GM19193 (cell line): ENCODE data around the gene COL13A1.

Experiments used
- POLR2A ChIP-seq: IDR thresholded peaks from 4 replicates; pipeline ENCODE4 v1.6.1; 2011; ENCODE audit not compliant: insufficient read depth, insufficient read length; ENCODE audit errors: extremely low read depth

Gene COL13A1

GRCh38 chr10:69902835-69903535 is 101.3 kb downstream of the COL13A1 start:
- no peak for TF ChIP-seq POLR2A

- no peak for TF ChIP-seq POLR2A
These were observed 102.8 kb downstream of the COL13A1 start for GRCh38 chr10:69904533-69904932.

- TF ChIP-seq POLR2A = no peak
These were observed 104.7 kb downstream of the COL13A1 start for GRCh38 chr10:69906425-69906824.

- no peak for TF ChIP-seq POLR2A
These were observed 105.8 kb downstream of the COL13A1 start for GRCh38 chr10:69907517-69907916.

- TF ChIP-seq POLR2A = no peak
These were observed 106.4 kb downstream of the COL13A1 start for GRCh38 chr10:69908124-69908523.

- TF ChIP-seq POLR2A = no peak
These were observed 108.9 kb downstream of the COL13A1 start for GRCh38 chr10:69910561-69910960.

GRCh38 chr10:69911613-69912528 is 110.2 kb downstream of the COL13A1 start:
- TF ChIP-seq POLR2A = no peak

GRCh38 chr10:69912589-69912988 is 110.9 kb downstream of the COL13A1 start:
- TF ChIP-seq POLR2A = no peak

GRCh38 chr10:69913606-69914382 is 112.1 kb downstream of the COL13A1 start:
- no peak for TF ChIP-seq POLR2A

- TF ChIP-seq POLR2A = no peak
These were observed 112.9 kb downstream of the COL13A1 start for GRCh38 chr10:69914398-69915214.

GRCh38 chr10:69915215-69915560 is 113.5 kb downstream of the COL13A1 start:
- TF ChIP-seq POLR2A = no peak

GRCh38 chr10:69916118-69916517 is 114.4 kb downstream of the COL13A1 start:
- TF ChIP-seq POLR2A = no peak

- no peak for TF ChIP-seq POLR2A
These were observed 116.3 kb downstream of the COL13A1 start for GRCh38 chr10:69918036-69918435.

- no peak for TF ChIP-seq POLR2A
These were observed 117.5 kb downstream of the COL13A1 start for GRCh38 chr10:69919250-69919649.
